Heart left ventricle (tissue), 16 donors: ENCODE measurements around the gene FRMPD4. TPM values are rescaled to one million over a fixed set of nuclear protein-coding genes. Genes with fewer than 3 reads are reported as not detected.

Experiments
- ATAC-seq, 4 donors: fragments of 200-7000 bp; cut with Tn5 transposase; one replicate each; pipeline ENCODE4 v1.9.1; 2020 to 2022; ENCODE audit warnings: moderate library complexity in 4 of 4, mild to moderate bottlenecking in 3 of 4, moderate number of reproducible peaks in 1 of 4
- DNase-seq, 5 donors: peaks; one replicate each; pipeline ENCODE4 v3.0.0-alpha.2; 2020
- H3K27ac ChIP-seq, 12 donors: fragments of 200-600 bp; sonication (generic) in 4 of 12; one replicate each; pipeline versions ENCODE4 v1.5.0 to v1.8.0; 2016 to 2022; ENCODE audit warnings: mild to moderate bottlenecking in 2 of 12
- H3K27me3 ChIP-seq, 9 donors: fragments of 200-600 bp; sonication (generic) in 2 of 9; one replicate each; pipeline versions ENCODE4 v1.5.1 to v1.8.0; 2016 to 2022; ENCODE audit warnings: mild to moderate bottlenecking in 3 of 9
- H3K36me3 ChIP-seq, 9 donors: fragments of 200-600 bp; sonication (generic) in 2 of 9; one replicate each; pipeline versions ENCODE4 v1.5.0 to v1.8.0; 2018 to 2022; ENCODE audit warnings: mild to moderate bottlenecking in 2 of 9
- H3K4me1 ChIP-seq, 12 donors: fragments of 200-600 bp; sonication (generic) in 4 of 12; one replicate each; pipeline versions ENCODE4 v1.5.0 to v1.8.0; 2016 to 2022; ENCODE audit warnings: mild to moderate bottlenecking in 3 of 12
- H3K4me3 ChIP-seq, 12 donors: fragments of 200-600 bp; sonication (generic) in 4 of 12; one replicate each; pipeline versions ENCODE4 v1.5.0 to v1.8.0; 2017 to 2022; ENCODE audit warnings: mild to moderate bottlenecking in 9 of 12, moderate library complexity in 4 of 12
- H3K9me3 ChIP-seq, 12 donors: fragments of 200-600 bp; sonication (generic) in 4 of 12; one replicate each; pipeline versions ENCODE4 v1.5.0 to v1.8.0; 2016 to 2022; ENCODE audit warnings: mild to moderate bottlenecking in 1 of 12
- CTCF ChIP-seq, 12 donors: fragments of 200-600 bp; sonication (generic) in 4 of 12; IDR thresholded peaks; one replicate each; pipeline versions ENCODE4 v1.5.0 to v1.8.0; 2018 to 2022; ENCODE audit warnings: antibody characterized with exemption in 12 of 12, mild to moderate bottlenecking in 5 of 12
- POLR2A ChIP-seq, 2 donors: fragments of 450-650 bp; IDR thresholded peaks; one replicate each; pipeline ENCODE4 v1.6.1; 2017; ENCODE audit warnings: antibody characterized with exemption in 2 of 2, mild to moderate bottlenecking in 2 of 2, moderate library complexity in 2 of 2
- WGBS, 4 donors: extraction: QIAGEN DNeasy Blood & Tissue Kit in 2 of 4; methylation state at CpG; one replicate each; pipeline versions ENCODE4 v1.1.5 to v1.1.7; 2013 to 2018; 5-methylcytosine and 5-hydroxymethylcytosine counted together
- intact Hi-C, 10 donors: fragments of 100-400 bp; cut with DNase I; formaldehyde crosslinking; loops; one replicate each; pipeline versions ENCODE4 v1.11.1 to v1.14.2; 2022
- polyA plus RNA-seq, 2 donors: library from polyadenylated mRNA; stranded (reverse); fragments of 200-250 nt; gene quantifications; one replicate each; pipeline ENCODE4 v1.2.3, GENCODE V29; 2013
- total RNA-seq, 9 donors: library from RNA; depleted of rRNA in 2 of 9; stranded (reverse); fragments of >200 nt in 2 of 9; fragmentation: NEBNext Ultra II Directional in 3 of 9; extraction: Animal tissue kit (Norgen Biotek cat#: 25700) in 3 of 9; gene quantifications; one replicate each; pipeline versions ENCODE4 v1.1.0 to v1.2.4, GENCODE V29; 2016 to 2023
- donor health status: ischemic (EF 13 %, LVEDD 7.1; RV severe dilation, severe dysfunction).
- donor health status: healthy with polysubstance abuse.
- donor health status: DM: no; HTN: yes; CAD: no.
- donor health status: DM: no; HTN: no; CAD: no.
- donor health status: ischemic (EF 25% LVEDD 6.9; RV normal size, moderate dysfunction).
- donor health status: ischemic (EF 25% LVEDD 5.7; RV mildly dilated, moderate dysfunction).
- donor health status: healthy.
- donor health status: DM: yes; HTN: yes; CAD: no.
- donor health status: ischemic (EF 35%, LVEDD 5.7; RV mildly dilated, moderate dysfunction).
- donor health status: nonischemic (EF 11% LVEDD 7.7; RV severe dilation, severe dysfunction).
- donor health status: DM: yes; HTN: yes; CAD: no.
- donor health status: PGD.
- donor health status: ischemic (EF 29% LVEDD 5.4; RV normal size, mild dysfunction).
- donor health status: nonischemic (EF 23%, LVEDD 6.1; RV moderate dilation, normal function).

Gene FRMPD4
- total and polyA plus RNA-seq, 11 donors = 0.07 to 4.2 (median 1.4) TPM

GRCh38 chrX:12758291-12758690 is 620.0 kb downstream of the FRMPD4 start:
- no peaks in the 10 kb centered on the region for H3K4me1 ChIP-seq
- no peak for TF ChIP-seq CTCF (IDR thresholded peaks at IDR 0.05)
- no peak for TF ChIP-seq POLR2A (IDR thresholded peaks at IDR 0.05)
- no peak overlapping the region for H3K4me3 ChIP-seq
- 66 to 81% (median 73%) methylated on average over 3 of the region's 3 CpGs for WGBS, 4 donors
- H3K36me3 ChIP-seq = no peaks in the 10 kb centered on the region
- H3K9me3 ChIP-seq = no peaks in the 10 kb centered on the region
- no peak overlapping the region for H3K27ac ChIP-seq
- intact Hi-C loops = no loop called here
- H3K27me3 ChIP-seq = peaks cover 0 to 31% (median 0%) of the 10 kb centered on the region in 9 donors
- no peak for ATAC-seq
- DNase-seq = no peak

- no peaks in the 10 kb centered on the region for H3K36me3 ChIP-seq
Observed at GRCh38 chrX:12767856-12768255, 629.6 kb downstream of the FRMPD4 start.

GRCh38 chrX:12768491-12768890 is 630.2 kb downstream of the FRMPD4 start:
- Histone ChIP-seq H3K4me1 (no peaks in the 10 kb centered on the region), H3K27ac (no peak overlapping the region), H3K36me3 (no peaks in the 10 kb centered on the region), H3K9me3 (peaks cover 0 to 5% (median 0%) of the 10 kb centered on the region in 12 donors), H3K4me3 (no peak overlapping the region), H3K27me3 (peaks cover 0 to 43% (median 0%) of the 10 kb centered on the region in 9 donors)
- intact Hi-C loops = no loop called here
- ATAC-seq = no peak
- 82 to 96% (median 88%) methylated on average over 4 of the region's 4 CpGs for WGBS, 4 donors
- TF ChIP-seq POLR2A (IDR thresholded peaks at IDR 0.05) (no peak), CTCF (IDR thresholded peaks at IDR 0.05) (no peak)
- DNase-seq = no peak

More at GRCh38 chrX:12767856-12768255, 629.6 kb downstream of the FRMPD4 start:
- Histone ChIP-seq H3K27ac (no peak overlapping the region), H3K9me3 (peaks cover 0 to 5% (median 0%) of the 10 kb centered on the region in 12 donors), H3K4me1 (no peaks in the 10 kb centered on the region), H3K4me3 (no peak overlapping the region), H3K27me3 (peaks cover 0 to 40% (median 0%) of the 10 kb centered on the region in 9 donors)
- 36 to 58% (median 45%) methylated on average over 2 of the region's 2 CpGs for WGBS, 4 donors
- DNase-seq (no peak), ATAC-seq (no peak)
- intact Hi-C loops = no loop called here
- TF ChIP-seq POLR2A (IDR thresholded peaks at IDR 0.05) = no peak
- no peak for TF ChIP-seq CTCF (IDR thresholded peaks at IDR 0.05)

- ATAC-seq (no peak), DNase-seq (no peak)
- H3K4me1 ChIP-seq = no peaks in the 10 kb centered on the region
- WGBS, 4 donors = 33 to 57% (median 46%) methylated on average over 5 of the region's 5 CpGs
- peaks cover 0 to 43% (median 3%) of the 10 kb centered on the region in 9 donors for H3K27me3 ChIP-seq
- intact Hi-C loops = loop anchor here in 1 of 10 donors (5.0 kb wide), 1 partner anchor 688 kb away; no protein-coding TSS in a partner anchor
- H3K4me3 ChIP-seq = no peak overlapping the region
- H3K36me3 ChIP-seq = no peaks in the 10 kb centered on the region
- H3K27ac ChIP-seq = no peak overlapping the region
- TF ChIP-seq CTCF (IDR thresholded peaks at IDR 0.05) = peak; percentile 27 to 73 (median 54)
- no peak for TF ChIP-seq POLR2A (IDR thresholded peaks at IDR 0.05)
- H3K9me3 ChIP-seq = no peaks in the 10 kb centered on the region
Observed at GRCh38 chrX:12770440-12770839, 632.2 kb downstream of the FRMPD4 start.
